H1 (cell line): ENCODE measurements around the gene CAP1. TPM values are rescaled to one million over a fixed set of nuclear protein-coding genes. Genes with fewer than 3 reads are reported as not detected.

Experiments
- CTCF ChIA-PET: fragments of 300-600 bp; sonication (Branson Sonifier 250); formaldehyde crosslinking; loops from one replicate; lab custom pipeline; 2021; ENCODE audit not compliant: partially characterized antibody; lab: Charles Lee
- POLR2A ChIA-PET: fragments of 300-600 bp; sonication (Branson Sonifier 250); formaldehyde crosslinking; loops from one replicate; lab custom pipeline; 2021; ENCODE audit warnings: inconsistent platforms; ENCODE audit not compliant: partially characterized antibody; lab: Charles Lee
- DNase-seq, 2 experiments: peaks; one replicate each; pipeline versions ENCODE4 v3.0.0 to v3.0.0-alpha.2; 2010 to 2022; ENCODE audit warnings: low spot score in 2 of 2, low read depth in 1 of 2, mixed read lengths in 1 of 2
- FAIRE-seq: peaks from 2 replicates; lab custom pipeline; 2011; peaks lifted over from hg19 to GRCh38; lab: Jason Lieb, UNC
- H2AFZ ChIP-seq: 2 replicates; pipeline ENCODE4 v1.8.1; 2012; ENCODE audit warnings: low read length, inconsistent platforms
- H2AK5ac ChIP-seq: 2 replicates; pipeline ENCODE4 v1.6.1; 2013; ENCODE audit warnings: low read depth, low read length
- H2BK120ac ChIP-seq: replicated peaks from 2 replicates; pipeline ENCODE3; 2013; ENCODE audit warnings: low read depth, low read length, inconsistent platforms
- H2BK12ac ChIP-seq: 2 replicates; pipeline ENCODE4 v1.6.1; 2013; ENCODE audit warnings: low read depth, low read length
- H2BK15ac ChIP-seq: 2 replicates; pipeline ENCODE4 v1.6.1; 2013; ENCODE audit warnings: low read length
- H2BK20ac ChIP-seq: 2 replicates; pipeline ENCODE4 v1.6.1; 2013; ENCODE audit warnings: low read length
- H2BK5ac ChIP-seq: 2 replicates; pipeline ENCODE4 v1.6.1; 2013; ENCODE audit warnings: low read depth, low read length
- H3K14ac ChIP-seq: 2 replicates; pipeline ENCODE4 v1.6.1; 2013; ENCODE audit warnings: inconsistent platforms; ENCODE audit not compliant: insufficient read length
- H3K18ac ChIP-seq: 2 replicates; pipeline ENCODE4 v1.6.1; 2013; ENCODE audit warnings: low read length; ENCODE audit errors: extremely low read depth
- H3K23ac ChIP-seq: 2 replicates; pipeline ENCODE4 v1.6.1; 2013; ENCODE audit warnings: inconsistent platforms; ENCODE audit not compliant: insufficient read length
- H3K23me2 ChIP-seq: 2 replicates; pipeline ENCODE4 v1.6.1; 2013; ENCODE audit warnings: low read depth, low read length
- H3K27ac ChIP-seq: 2 replicates; pipeline ENCODE4 v1.6.1; 2011; ENCODE audit warnings: low read depth, low read length, inconsistent platforms
- H3K27me3 ChIP-seq, 4 experiments: replicated peaks in 1 of 4; 1 replicate in 1 of 4; 2 replicates in 3 of 4; pipeline versions ENCODE4 v1.6.1 to v1.8.1; 2011 to 2013; ENCODE audit warnings: low read length in 3 of 4, mild to moderate bottlenecking in 3 of 4, inconsistent platforms in 2 of 4, mixed read lengths in 2 of 4, moderate library complexity in 1 of 4; ENCODE audit not compliant: control insufficient read depth in 3 of 4, insufficient read depth in 3 of 4; ENCODE audit errors: extremely low read depth in 1 of 4
- H3K36me3 ChIP-seq, 4 experiments: 2 replicates each; pipeline versions ENCODE4 v1.6.1 to v1.8.1; 2011 to 2013; ENCODE audit warnings: mild to moderate bottlenecking in 4 of 4, low read length in 3 of 4, moderate library complexity in 2 of 4, control low read depth in 1 of 4, inconsistent platforms in 1 of 4; ENCODE audit not compliant: insufficient read depth in 4 of 4, control insufficient read depth in 2 of 4
- H3K4ac ChIP-seq: replicated peaks from 2 replicates; pipeline ENCODE3; 2013; ENCODE audit warnings: low read length, low read depth, mixed read lengths, inconsistent platforms; ENCODE audit not compliant: insufficient read length
- H3K4me1 ChIP-seq, 4 experiments: replicated peaks in 1 of 4; 1 replicate in 1 of 4; 2 replicates in 3 of 4; pipeline versions ENCODE4 v1.6.1 to v1.8.1; 2011 to 2013; ENCODE audit warnings: low read length in 3 of 4, inconsistent platforms in 2 of 4, mixed read lengths in 1 of 4; ENCODE audit not compliant: insufficient read depth in 4 of 4, control insufficient read depth in 3 of 4
- H3K4me2 ChIP-seq, 2 experiments: 2 replicates each; pipeline versions ENCODE4 v1.6.1 to v1.8.1; 2011 to 2013; ENCODE audit warnings: low read depth in 2 of 2, low read length in 2 of 2, control low read depth in 1 of 2, inconsistent platforms in 1 of 2, mild to moderate bottlenecking in 1 of 2; ENCODE audit not compliant: insufficient read depth in 1 of 2
- H3K4me3 ChIP-seq, 4 experiments: fragments of 200-600, 300-600 bp in 1 of 4; sonication (generic), shearing (Covaris generic), sonication (Bioruptor Twin) in 1 of 4; 2 replicates each; pipeline versions ENCODE4 v1.5.1 to v1.8.1; 2011 to 2016; ENCODE audit warnings: low read length in 4 of 4, low read depth in 3 of 4, control low read depth in 2 of 4, inconsistent platforms in 2 of 4, mild to moderate bottlenecking in 2 of 4, mixed read lengths in 1 of 4, moderate library complexity in 1 of 4; ENCODE audit not compliant: insufficient read depth in 2 of 4; ENCODE audit errors: extremely low read depth in 1 of 4
- H3K56ac ChIP-seq: replicated peaks from 2 replicates; pipeline ENCODE3; 2013; ENCODE audit warnings: low read depth, mild to moderate bottlenecking, mixed read lengths, low read length, inconsistent platforms; ENCODE audit not compliant: insufficient read length
- H3K79me1 ChIP-seq: 2 replicates; pipeline ENCODE4 v1.6.1; 2013; ENCODE audit warnings: low read depth, low read length, control low read depth
- H3K79me2 ChIP-seq, 2 experiments: 2 replicates each; pipeline versions ENCODE4 v1.6.1 to v1.8.1; 2012 to 2013; ENCODE audit warnings: low read length in 2 of 2, mild to moderate bottlenecking in 2 of 2, inconsistent platforms in 1 of 2; ENCODE audit not compliant: insufficient read depth in 2 of 2, control insufficient read depth in 1 of 2
- H3K9ac ChIP-seq, 4 experiments: replicated peaks in 1 of 4; 1 replicate in 1 of 4; 2 replicates in 3 of 4; pipeline versions ENCODE4 v1.6.1 to v1.8.1; 2011 to 2013; ENCODE audit warnings: low read depth in 3 of 4, low read length in 3 of 4, control low read depth in 2 of 4, mild to moderate bottlenecking in 2 of 4, moderate library complexity in 2 of 4, inconsistent platforms in 1 of 4; ENCODE audit errors: extremely low read depth in 1 of 4
- H3K9me3 ChIP-seq, 2 experiments: 2 replicates each; pipeline versions ENCODE4 v1.6.1 to v1.8.1; 2012 to 2013; ENCODE audit warnings: mild to moderate bottlenecking in 2 of 2, moderate library complexity in 2 of 2, control low read depth in 1 of 2, inconsistent platforms in 1 of 2, low read depth in 1 of 2, low read length in 1 of 2, mixed read lengths in 1 of 2; ENCODE audit not compliant: insufficient read depth in 2 of 2
- H4K20me1 ChIP-seq, 2 experiments: replicated peaks in 1 of 2; 2 replicates each; pipeline versions ENCODE3 to v1.8.1; 2011 to 2013; ENCODE audit warnings: inconsistent platforms in 2 of 2, low read length in 2 of 2, mild to moderate bottlenecking in 1 of 2; ENCODE audit not compliant: insufficient read depth in 2 of 2, control insufficient read depth in 1 of 2
- H4K5ac ChIP-seq: 2 replicates; pipeline ENCODE4 v1.6.1; 2013; ENCODE audit warnings: low read length, low read depth, mixed read lengths, inconsistent platforms; ENCODE audit not compliant: insufficient read length
- H4K8ac ChIP-seq: 2 replicates; pipeline ENCODE4 v1.8.0; 2013; ENCODE audit warnings: mild to moderate bottlenecking, moderate library complexity, low read length, inconsistent platforms; ENCODE audit not compliant: insufficient read depth; ENCODE audit errors: extremely low read depth
- H4K91ac ChIP-seq: replicated peaks from 2 replicates; pipeline ENCODE3; 2013; ENCODE audit warnings: low read length, mixed read lengths, inconsistent platforms; ENCODE audit not compliant: insufficient read length
- NANOG ChIP-seq: IDR thresholded peaks from 2 replicates; pipeline ENCODE4 v1.6.1; 2011; ENCODE audit warnings: low read length, low read depth, mild to moderate bottlenecking, inconsistent platforms; ENCODE audit not compliant: insufficient read depth, poor library complexity, severe bottlenecking
- NRF1 ChIP-seq: IDR thresholded peaks from 2 replicates; pipeline ENCODE4 v1.6.1; 2011; ENCODE audit warnings: mild to moderate bottlenecking, low read depth, low read length, improper control_type of control experiment
- POU5F1 ChIP-seq: IDR thresholded peaks from 2 replicates; pipeline ENCODE4 v1.6.1; 2011; ENCODE audit warnings: low read depth, mild to moderate bottlenecking, low read length, moderate library complexity
- WGBS, 2 experiments: shearing (Covaris generic) in 1 of 2; methylation state at CpG; one replicate each; pipeline versions ENCODE4 v1.1.6 to v1.1.7; 2013 to 2015; ENCODE audit warnings: low lambda C conversion rate in 2 of 2, mixed read lengths in 2 of 2, inconsistent platforms in 1 of 2, low coverage in 1 of 2, missing lambda C conversion rate in 1 of 2; ENCODE audit not compliant: insufficient replicate concordance in 2 of 2, insufficient coverage in 1 of 2, insufficient read length in 1 of 2; ENCODE audit errors: extremely low coverage in 1 of 2, missing lambda C conversion rate in 1 of 2; 5-methylcytosine and 5-hydroxymethylcytosine counted together
- polyA plus RNA-seq, 7 experiments: library from polyadenylated mRNA; depleted of rRNA in 3 of 7; stranded (reverse) in 5 of 7; unstranded in 2 of 7; fragments of >200 nt in 5 of 7; fragments of 200-250 nt in 2 of 7; gene quantifications; 1 replicate in 5 of 7; 2 replicates in 1 of 7; 4 replicates in 1 of 7; pipeline versions ENCODE4 v1.2.1 to v1.2.3, GENCODE V29; 2011 to 2013; ENCODE audit warnings: missing spikeins in 2 of 7, mixed read lengths in 2 of 7
- total RNA-seq: library from RNA; stranded (reverse); fragmentation: NEBNext Ultra II Directional; extraction: Animal tissue kit (Norgen Biotek cat#: 25700); gene quantifications from 2 replicates; pipeline ENCODE4 v1.2.1, GENCODE V29; 2021

CAP1 gene
- total and polyA plus RNA-seq, 2 of the 8 experiments (the other 6 are each of a cell fraction or from before 2014, with no cell fraction given): 140 to 295 TPM

- 86% methylated on average over 7 of the region's 7 CpGs; no CpG with 5 or more reads in 1 of the 2 experiments for WGBS, 2 experiments
- Histone ChIP-seq H3K23ac (no peak overlapping the region), H2BK5ac (no peak overlapping the region; the same call in 1 of the 2 replicates), H2AFZ (no peak overlapping the region), H4K8ac (no peak overlapping the region), H4K20me1 (peaks cover 0 to 15% of the 10 kb centered on the region in 2 experiments), H4K91ac (no peak overlapping the region), H3K27ac (no peak overlapping the region), H3K18ac (no peak overlapping the region), H3K56ac (no peak overlapping the region), H2BK120ac (no peak overlapping the region), H3K4ac (no peak overlapping the region), H2BK20ac (no peak overlapping the region), H3K79me2 (peaks cover 0 to 54% of the 10 kb centered on the region in 2 experiments), H3K14ac (no peak overlapping the region), H3K4me1 (peaks cover 0 to 6% (median 5%) of the 10 kb centered on the region in 4 experiments; a peak in 5 of 7 replicates), H2BK12ac (no peak overlapping the region), H2BK15ac (no peak overlapping the region), H3K36me3 (peaks cover 14 to 44% (median 27%) of the 10 kb centered on the region in 4 experiments; a peak in 7 of 8 replicates), H2AK5ac (no peak overlapping the region), H3K4me2 (peak overlapping the region; percentile 1 to 9; a peak in 1 of 4 replicates), H3K9me3 (no peaks in the 10 kb centered on the region), H4K5ac (no peak overlapping the region), H3K27me3 (no peaks in the 10 kb centered on the region), H3K4me3 (peak overlapping the region in 1 of 4 experiments; percentile 7; a peak in 1 of 8 replicates), H3K23me2 (no peaks in the 10 kb centered on the region), H3K79me1 (peaks cover 4% of the 10 kb centered on the region), H3K9ac (no peak overlapping the region)
- TF ChIP-seq POU5F1 (0 out of 2 replicates have a peak, but pooled peaks have one; percentile 54), NANOG (peak; percentile 91), NRF1 (no peak)
- FAIRE-seq: no peak
- POLR2A ChIA-PET: interaction anchor here (1.1 to 2.3 kb wide), 6 partner anchors 9 to 28 kb away, joined by 3 to 8 read pairs (median 5); partner anchors contain the start of gene CAP1
- CTCF ChIA-PET: interaction anchor here (0.6 to 1.6 kb wide), 6 partner anchors 11 to 1898 kb away, joined by 3 to 5 read pairs (median 3); no protein-coding TSS in a partner anchor
- DNase-seq: no peak
These were observed 18.2 kb downstream of the CAP1 start for GRCh38 chr1:40058453-40059337.
